ENCODE data around the gene CORO2A. TPM values are rescaled to one million over a fixed set of nuclear protein-coding genes. Genes with fewer than 3 reads are reported as not detected.
A peak's percentile ranks its signal among the peaks of the same experiment; 100 is the strongest.

Gene CORO2A
- total and polyA plus RNA-seq, 2 of the 13 experiments (the other 11 are each of a cell fraction or from before 2014, with no cell fraction given), result 14.4 to 15.3 TPM

- TF ChIP-seq PRDM15 (CRISPR knock-in tag; IDR thresholded peaks at IDR 0.05) (no peak), ZNF609 (CRISPR knock-in tag; IDR thresholded peaks at IDR 0.05; ENCODE audit: borderline replicate concordance) (no peak), PATZ1 (CRISPR knock-in tag; IDR thresholded peaks at IDR 0.05) (peak; percentile 39; the same call in 1 of the 2 replicates), HNRNPK (IDR thresholded peaks at IDR 0.05; ENCODE audit: low read depth, low read length, poor library complexity, severe bottlenecking) (no peak), LBX2 (CRISPR knock-in tag; IDR thresholded peaks at IDR 0.05; ENCODE audit: borderline replicate concordance) (no peak), SMAD1 (CRISPR knock-in tag; IDR thresholded peaks at IDR 0.05; ENCODE audit: borderline replicate concordance, low read depth) (no peak), MTA1 (CRISPR knock-in tag; IDR thresholded peaks at IDR 0.05; ENCODE audit: borderline replicate concordance) (peak; percentile 60; the same call in 1 of the 2 replicates), HNRNPLL (IDR thresholded peaks at IDR 0.05; ENCODE audit: low read depth, low read length, poor library complexity, severe bottlenecking) (no peak), TRIM22 (IDR thresholded peaks at IDR 0.05) (no peak), ZNF350 (CRISPR knock-in tag; IDR thresholded peaks at IDR 0.05; ENCODE audit: borderline replicate concordance, low read depth) (no peak), NR2F1 (CRISPR knock-in tag; IDR thresholded peaks at IDR 0.05) (peak in 1 of 2 experiments; percentile 54; a peak in 1 of 4 replicates), AGO1 (IDR thresholded peaks at IDR 0.05; ENCODE audit: low read depth, low read length, poor library complexity, severe bottlenecking) (no peak), ZNF44 (CRISPR knock-in tag; IDR thresholded peaks at IDR 0.05) (no peak), ZNF510 (CRISPR knock-in tag; IDR thresholded peaks at IDR 0.05; ENCODE audit: low read depth) (no peak), RAD51 (IDR thresholded peaks at IDR 0.05; ENCODE audit: borderline replicate concordance) (no peak)
These were observed 50.1 kb downstream of the CORO2A start (continued) for GRCh38 chr9:98142182-98142907.

All from HepG2 (cell line).